ENCODE results near the gene FBXW7. TPM values are rescaled to one million over a fixed set of nuclear protein-coding genes. Genes with fewer than 3 reads are reported as not detected.

FBXW7 gene
- total and polyA plus RNA-seq, 2 of the 13 experiments (the other 11 are each of a cell fraction or from before 2014, with no cell fraction given): 5.0 to 40.9 TPM

DNA sequence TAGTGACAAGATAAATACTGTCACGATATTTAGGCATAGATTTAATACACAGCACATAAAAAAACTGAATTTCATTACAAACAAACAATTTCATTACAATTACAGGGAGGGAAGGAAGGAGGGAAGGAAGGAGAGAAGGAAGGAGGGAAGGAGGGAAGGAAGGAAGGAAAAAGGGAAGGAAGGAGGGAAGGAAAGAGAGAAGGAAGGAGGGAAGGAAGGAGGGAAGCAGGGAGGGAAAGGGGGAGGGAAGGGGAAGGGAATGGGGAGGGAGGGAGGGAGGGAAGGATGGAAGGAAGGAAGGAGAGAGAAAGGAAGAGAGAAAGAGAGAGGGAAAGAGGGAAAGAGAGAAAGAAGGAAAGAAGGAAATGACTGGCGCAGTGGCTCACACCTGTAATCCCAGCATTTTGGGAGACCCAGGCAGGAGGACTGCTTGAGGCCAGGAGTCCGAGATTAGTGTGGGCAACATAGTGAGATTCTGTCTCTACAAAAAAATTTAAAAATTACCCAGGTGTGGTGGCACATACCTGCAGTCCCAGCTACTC is 64.6 kb downstream of the FBXW7 start (continued):
- no peak for TF ChIP-seq CHD4 (IDR thresholded peaks at IDR 0.05; ENCODE audit: borderline replicate concordance, low read length)

DNA sequence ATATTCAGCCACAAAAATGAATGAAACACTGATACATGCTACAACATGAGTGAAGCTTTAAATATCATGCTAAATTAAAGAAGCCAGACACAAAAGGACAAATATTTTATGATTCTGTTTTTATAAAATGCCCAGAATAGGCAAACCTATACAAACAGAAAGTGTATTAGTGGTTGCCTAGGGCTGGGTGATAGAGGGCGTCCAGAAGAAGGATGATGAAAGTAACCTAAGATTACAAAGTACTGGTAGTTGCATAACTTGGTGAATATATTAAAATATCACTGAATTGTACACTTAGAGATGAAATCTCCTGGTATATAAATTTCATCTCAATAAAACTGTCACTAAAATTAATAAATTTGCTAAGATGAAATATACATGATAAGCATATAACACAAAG is 67.5 kb downstream of the FBXW7 start:
- intact Hi-C loops (cut with micrococcal nuclease; ENCODE audit: unreplicated experiment): no loop called here
- no peaks in the 10 kb centered on the region for H3K27me3 ChIP-seq (ENCODE audit: control insufficient read depth in 1 of 2, insufficient read depth in 2 of 2, low read length in 2 of 2)
- ATAC-seq: no peak
- 95% methylated on average over 1 of the region's 1 CpG for WGBS (ENCODE audit: low lambda C conversion rate)
- BruUV-seq (replicated peaks): no TSS peak
- TF ChIP-seq E2F2 (CRISPR knock-in tag; IDR thresholded peaks at IDR 0.05; ENCODE audit: borderline replicate concordance): no peak
- TF ChIP-seq KAT7 (CRISPR knock-in tag; IDR thresholded peaks at IDR 0.05; ENCODE audit: borderline replicate concordance): no peak
- TF ChIP-seq ARNTL (CRISPR knock-in tag; IDR thresholded peaks at IDR 0.05): no peak
- TF ChIP-seq, protein P1, sequence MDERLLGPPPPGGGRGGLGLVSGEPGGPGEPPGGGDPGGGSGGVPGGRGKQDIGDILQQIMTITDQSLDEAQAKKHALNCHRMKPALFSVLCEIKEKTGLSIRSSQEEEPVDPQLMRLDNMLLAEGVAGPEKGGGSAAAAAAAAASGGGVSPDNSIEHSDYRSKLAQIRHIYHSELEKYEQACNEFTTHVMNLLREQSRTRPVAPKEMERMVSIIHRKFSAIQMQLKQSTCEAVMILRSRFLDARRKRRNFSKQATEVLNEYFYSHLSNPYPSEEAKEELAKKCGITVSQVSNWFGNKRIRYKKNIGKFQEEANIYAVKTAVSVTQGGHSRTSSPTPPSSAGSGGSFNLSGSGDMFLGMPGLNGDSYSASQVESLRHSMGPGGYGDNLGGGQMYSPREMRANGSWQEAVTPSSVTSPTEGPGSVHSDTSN (CRISPR knock-in tag; IDR thresholded peaks at IDR 0.05): no peak
- TF ChIP-seq SNAPC2 (CRISPR knock-in tag; IDR thresholded peaks at IDR 0.05): no peak
- TF ChIP-seq ASH2L (IDR thresholded peaks at IDR 0.05; ENCODE audit: insufficient read length, low read depth, low read length): no peak
- TF ChIP-seq RAD51 (IDR thresholded peaks at IDR 0.05; ENCODE audit: borderline replicate concordance): no peak
- TF ChIP-seq HNF4A (CRISPR knock-in tag; IDR thresholded peaks at IDR 0.05): no peak
- TF ChIP-seq, protein P2, sequence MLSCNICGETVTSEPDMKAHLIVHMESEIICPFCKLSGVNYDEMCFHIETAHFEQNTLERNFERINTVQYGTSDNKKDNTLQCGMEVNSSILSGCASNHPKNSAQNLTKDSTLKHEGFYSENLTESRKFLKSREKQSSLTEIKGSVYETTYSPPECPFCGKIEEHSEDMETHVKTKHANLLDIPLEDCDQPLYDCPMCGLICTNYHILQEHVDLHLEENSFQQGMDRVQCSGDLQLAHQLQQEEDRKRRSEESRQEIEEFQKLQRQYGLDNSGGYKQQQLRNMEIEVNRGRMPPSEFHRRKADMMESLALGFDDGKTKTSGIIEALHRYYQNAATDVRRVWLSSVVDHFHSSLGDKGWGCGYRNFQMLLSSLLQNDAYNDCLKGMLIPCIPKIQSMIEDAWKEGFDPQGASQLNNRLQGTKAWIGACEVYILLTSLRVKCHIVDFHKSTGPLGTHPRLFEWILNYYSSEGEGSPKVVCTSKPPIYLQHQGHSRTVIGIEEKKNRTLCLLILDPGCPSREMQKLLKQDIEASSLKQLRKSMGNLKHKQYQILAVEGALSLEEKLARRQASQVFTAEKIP (CRISPR knock-in tag; IDR thresholded peaks at IDR 0.05; ENCODE audit: borderline replicate concordance): no peak
- TF ChIP-seq, protein P3, sequence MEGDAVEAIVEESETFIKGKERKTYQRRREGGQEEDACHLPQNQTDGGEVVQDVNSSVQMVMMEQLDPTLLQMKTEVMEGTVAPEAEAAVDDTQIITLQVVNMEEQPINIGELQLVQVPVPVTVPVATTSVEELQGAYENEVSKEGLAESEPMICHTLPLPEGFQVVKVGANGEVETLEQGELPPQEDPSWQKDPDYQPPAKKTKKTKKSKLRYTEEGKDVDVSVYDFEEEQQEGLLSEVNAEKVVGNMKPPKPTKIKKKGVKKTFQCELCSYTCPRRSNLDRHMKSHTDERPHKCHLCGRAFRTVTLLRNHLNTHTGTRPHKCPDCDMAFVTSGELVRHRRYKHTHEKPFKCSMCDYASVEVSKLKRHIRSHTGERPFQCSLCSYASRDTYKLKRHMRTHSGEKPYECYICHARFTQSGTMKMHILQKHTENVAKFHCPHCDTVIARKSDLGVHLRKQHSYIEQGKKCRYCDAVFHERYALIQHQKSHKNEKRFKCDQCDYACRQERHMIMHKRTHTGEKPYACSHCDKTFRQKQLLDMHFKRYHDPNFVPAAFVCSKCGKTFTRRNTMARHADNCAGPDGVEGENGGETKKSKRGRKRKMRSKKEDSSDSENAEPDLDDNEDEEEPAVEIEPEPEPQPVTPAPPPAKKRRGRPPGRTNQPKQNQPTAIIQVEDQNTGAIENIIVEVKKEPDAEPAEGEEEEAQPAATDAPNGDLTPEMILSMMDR (CRISPR knock-in tag; IDR thresholded peaks at IDR 0.05): no peak
- no peak for TF ChIP-seq JUND (CRISPR knock-in tag; IDR thresholded peaks at IDR 0.05)
- TF ChIP-seq ESRRA (CRISPR knock-in tag; IDR thresholded peaks at IDR 0.05; ENCODE audit: low read depth): no peak
- no peak for TF ChIP-seq ZBTB38 (CRISPR knock-in tag; IDR thresholded peaks at IDR 0.05)
- TF ChIP-seq GABPA (IDR thresholded peaks at IDR 0.05; ENCODE audit: low read depth, low read length): no peak
- TF ChIP-seq GABPA (CRISPR knock-in tag; IDR thresholded peaks at IDR 0.05; ENCODE audit: low read depth): no peak
- TF ChIP-seq ZFP1 (CRISPR knock-in tag; IDR thresholded peaks at IDR 0.05): no peak
- TF ChIP-seq SP5 (CRISPR knock-in tag; IDR thresholded peaks at IDR 0.05; ENCODE audit: borderline replicate concordance, low read depth): no peak
- no peaks in the 10 kb centered on the region for H3K9me3 ChIP-seq (ENCODE audit: low read length)
- H3K27ac ChIP-seq (ENCODE audit: extremely low read length, insufficient read depth, low read length): no peak overlapping the region
- H3K9ac ChIP-seq (ENCODE audit: insufficient read depth, low read depth, low read length): no peak overlapping the region
- peaks cover 32% of the 10 kb centered on the region for H3K79me2 ChIP-seq (ENCODE audit: insufficient read depth, low read length)
- H4K20me1 ChIP-seq (ENCODE audit: insufficient read depth, low read length): no peaks in the 10 kb centered on the region
- H2AFZ ChIP-seq (ENCODE audit: low read length): no peak overlapping the region
- no peaks in the 10 kb centered on the region for H3K36me3 ChIP-seq (replicated peaks in 1 of 2; ENCODE audit: control insufficient read depth in 1 of 2, insufficient read depth in 2 of 2, low read length in 2 of 2)
- H3K4me1 ChIP-seq (ENCODE audit: insufficient read depth, low read length): peaks cover 11% of the 10 kb centered on the region
- in situ Hi-C loops (cut with HindIII; ENCODE audit: extremely low pct_ligation_motif_present, low pct_unique_long_range_greater_than_20kb): no loop called here
- no peak overlapping the region for H3K4me2 ChIP-seq (ENCODE audit: low read depth, low read length)
- H3K4me3 ChIP-seq (replicated peaks in 1 of 3; ENCODE audit: insufficient read depth in 1 of 3, low read depth in 2 of 3, low read length in 3 of 3): no peak overlapping the region
- ChIA-PET CTCF (ENCODE audit: low intra/inter-chr PET ratio, low total read pairs) (no interaction called here), POLR2A (no interaction called here)
- no peak for DNase-seq (ENCODE audit: low spot score)
- FAIRE-seq: no peak

All from HepG2 (cell line).